GM23338 (cell line): Measurements from ENCODE around the gene BMPER.

Experiments
- CREB1 ChIP-seq: fragments of 250-450 bp; sonication (Bioruptor Pico); IDR thresholded peaks from 2 replicates; pipeline ENCODE4 v1.5.0; 2020; ENCODE audit warnings: low read depth, mild to moderate bottlenecking, moderate library complexity
- CTCF ChIP-seq, 2 experiments: fragments of 200-600 bp in 1 of 2; sonication (generic) in 1 of 2; conservative IDR thresholded peaks; 2 replicates each; pipeline versions ENCODE4 v1.5.1 to v1.6.1; 2016 to 2017; ENCODE audit warnings: antibody characterized with exemption in 2 of 2, low read depth in 2 of 2, mild to moderate bottlenecking in 2 of 2, moderate library complexity in 1 of 2
- EZH2 ChIP-seq: fragments of 200-600 bp; sonication (generic); IDR thresholded peaks from one replicate; pipeline ENCODE4 v1.8.0; 2017; ENCODE audit warnings: antibody characterized with exemption, mild to moderate bottlenecking, low read depth; ENCODE audit not compliant: unreplicated experiment
- EZH2phosphoT487 ChIP-seq: fragments of 200-600 bp; sonication (generic); IDR thresholded peaks from one replicate; pipeline ENCODE4 v1.8.1; 2018; ENCODE audit warnings: antibody characterized with exemption; ENCODE audit not compliant: unreplicated experiment
- POLR2AphosphoS5 ChIP-seq: IDR thresholded peaks from 2 replicates; pipeline ENCODE4 v1.6.1; 2016; ENCODE audit warnings: antibody characterized with exemption, low read depth
- ZNF114 ChIP-seq: fragments of 250-450 bp; sonication (Bioruptor Pico); IDR thresholded peaks from 2 replicates; pipeline ENCODE4 v1.5.0; 2020; ENCODE audit warnings: mild to moderate bottlenecking, moderate library complexity
- TF ChIP-seq, protein P1 (sequence below): IDR thresholded peaks from one replicate; pipeline ENCODE4 v1.6.1; 2018; ENCODE audit warnings: antibody characterized with exemption; ENCODE audit not compliant: unreplicated experiment

DNA sequence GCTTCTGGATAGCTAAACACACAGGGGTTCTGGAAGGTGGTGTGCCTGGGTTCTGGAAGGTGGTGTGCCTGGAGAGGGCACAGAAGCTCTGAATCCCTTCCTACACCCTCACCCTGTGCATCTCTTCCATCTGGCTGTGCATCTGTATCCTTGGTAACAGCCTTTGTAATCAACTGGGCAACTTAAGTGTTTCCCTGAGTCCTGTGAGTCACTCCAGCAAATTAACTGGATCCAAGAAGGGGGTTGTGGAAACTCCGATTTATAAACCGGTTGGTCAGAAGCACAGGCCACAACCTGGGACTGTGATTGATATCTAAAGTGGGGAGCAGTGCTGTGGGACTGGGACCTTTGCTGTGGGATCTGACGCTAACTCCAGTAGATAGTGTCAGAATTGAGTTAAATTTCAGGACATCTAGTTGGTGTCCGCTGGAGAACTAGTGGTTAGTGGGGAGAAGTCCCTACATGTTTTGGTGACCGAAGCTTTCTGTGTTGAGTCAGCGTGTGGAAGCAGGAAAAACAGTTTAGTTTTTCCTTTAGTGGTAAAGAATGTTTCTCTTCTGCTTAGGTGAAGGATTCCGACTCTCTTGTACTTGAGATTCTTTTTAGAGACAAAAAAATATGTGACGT lies 228.1 kb downstream of the BMPER start:
- TF ChIP-seq CTCF (conservative IDR thresholded peaks at IDR 0.05; ENCODE audit: low read depth in 2 of 2) (no peak), POLR2AphosphoS5 (no peak), EZH2phosphoT487 (no peak), ZNF114 (CRISPR knock-in tag) (no peak), EZH2 (no peak), CREB1 (CRISPR knock-in tag) (no peak)
- TF ChIP-seq, protein P1, sequence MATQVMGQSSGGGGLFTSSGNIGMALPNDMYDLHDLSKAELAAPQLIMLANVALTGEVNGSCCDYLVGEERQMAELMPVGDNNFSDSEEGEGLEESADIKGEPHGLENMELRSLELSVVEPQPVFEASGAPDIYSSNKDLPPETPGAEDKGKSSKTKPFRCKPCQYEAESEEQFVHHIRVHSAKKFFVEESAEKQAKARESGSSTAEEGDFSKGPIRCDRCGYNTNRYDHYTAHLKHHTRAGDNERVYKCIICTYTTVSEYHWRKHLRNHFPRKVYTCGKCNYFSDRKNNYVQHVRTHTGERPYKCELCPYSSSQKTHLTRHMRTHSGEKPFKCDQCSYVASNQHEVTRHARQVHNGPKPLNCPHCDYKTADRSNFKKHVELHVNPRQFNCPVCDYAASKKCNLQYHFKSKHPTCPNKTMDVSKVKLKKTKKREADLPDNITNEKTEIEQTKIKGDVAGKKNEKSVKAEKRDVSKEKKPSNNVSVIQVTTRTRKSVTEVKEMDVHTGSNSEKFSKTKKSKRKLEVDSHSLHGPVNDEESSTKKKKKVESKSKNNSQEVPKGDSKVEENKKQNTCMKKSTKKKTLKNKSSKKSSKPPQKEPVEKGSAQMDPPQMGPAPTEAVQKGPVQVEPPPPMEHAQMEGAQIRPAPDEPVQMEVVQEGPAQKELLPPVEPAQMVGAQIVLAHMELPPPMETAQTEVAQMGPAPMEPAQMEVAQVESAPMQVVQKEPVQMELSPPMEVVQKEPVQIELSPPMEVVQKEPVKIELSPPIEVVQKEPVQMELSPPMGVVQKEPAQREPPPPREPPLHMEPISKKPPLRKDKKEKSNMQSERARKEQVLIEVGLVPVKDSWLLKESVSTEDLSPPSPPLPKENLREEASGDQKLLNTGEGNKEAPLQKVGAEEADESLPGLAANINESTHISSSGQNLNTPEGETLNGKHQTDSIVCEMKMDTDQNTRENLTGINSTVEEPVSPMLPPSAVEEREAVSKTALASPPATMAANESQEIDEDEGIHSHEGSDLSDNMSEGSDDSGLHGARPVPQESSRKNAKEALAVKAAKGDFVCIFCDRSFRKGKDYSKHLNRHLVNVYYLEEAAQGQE, result no peak
